Measurements from ENCODE around the gene RPTOR. TPM values are rescaled to one million over a fixed set of nuclear protein-coding genes. Genes with fewer than 3 reads are reported as not detected.

RPTOR gene
- total RNA-seq, 2 experiments from 2014 or later = 48.1 to 87.8 TPM

DNA sequence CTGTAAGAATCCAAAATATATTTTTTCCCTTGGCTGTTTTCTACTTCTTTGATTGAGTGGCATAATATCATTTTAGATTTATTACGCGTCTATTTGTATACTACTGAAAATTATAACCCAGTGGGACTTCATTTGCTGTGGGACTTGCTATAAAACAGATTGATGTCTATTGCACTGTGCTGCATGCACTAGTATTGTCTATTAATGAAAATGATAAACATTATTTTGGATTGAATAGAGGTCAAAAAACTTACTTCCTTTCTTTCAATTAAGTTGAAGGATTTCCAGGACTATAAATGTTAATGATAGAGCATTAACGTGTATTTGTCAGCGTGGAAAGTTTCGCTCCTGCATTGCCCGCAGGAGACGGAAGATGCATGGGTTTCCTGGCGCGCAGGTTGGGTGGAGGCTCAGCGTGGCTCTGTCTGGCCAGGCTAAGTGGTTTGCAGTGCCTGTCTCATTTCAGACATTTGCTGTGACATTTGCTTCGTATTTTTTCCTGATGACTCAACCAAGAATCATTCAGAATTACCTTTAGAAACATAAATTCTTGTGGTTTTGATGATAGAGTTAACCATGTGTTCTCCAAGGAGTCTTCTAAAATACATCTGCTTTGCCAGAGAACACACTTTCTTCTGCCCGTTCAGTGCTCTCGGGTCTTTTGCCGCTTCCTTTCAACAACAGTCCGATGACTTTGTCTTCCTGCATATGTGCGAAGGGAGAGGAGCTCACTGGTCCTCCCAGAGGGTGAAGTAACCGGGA lies 216.7 kb downstream of the RPTOR start:
- no peaks in the 10 kb centered on the region for H4K20me1 ChIP-seq (ENCODE audit: insufficient read depth, low read length)
- H2AFZ ChIP-seq (ENCODE audit: low read length) = no peak overlapping the region; the same call in 1 of the 2 replicates
- TF ChIP-seq, protein P1, sequence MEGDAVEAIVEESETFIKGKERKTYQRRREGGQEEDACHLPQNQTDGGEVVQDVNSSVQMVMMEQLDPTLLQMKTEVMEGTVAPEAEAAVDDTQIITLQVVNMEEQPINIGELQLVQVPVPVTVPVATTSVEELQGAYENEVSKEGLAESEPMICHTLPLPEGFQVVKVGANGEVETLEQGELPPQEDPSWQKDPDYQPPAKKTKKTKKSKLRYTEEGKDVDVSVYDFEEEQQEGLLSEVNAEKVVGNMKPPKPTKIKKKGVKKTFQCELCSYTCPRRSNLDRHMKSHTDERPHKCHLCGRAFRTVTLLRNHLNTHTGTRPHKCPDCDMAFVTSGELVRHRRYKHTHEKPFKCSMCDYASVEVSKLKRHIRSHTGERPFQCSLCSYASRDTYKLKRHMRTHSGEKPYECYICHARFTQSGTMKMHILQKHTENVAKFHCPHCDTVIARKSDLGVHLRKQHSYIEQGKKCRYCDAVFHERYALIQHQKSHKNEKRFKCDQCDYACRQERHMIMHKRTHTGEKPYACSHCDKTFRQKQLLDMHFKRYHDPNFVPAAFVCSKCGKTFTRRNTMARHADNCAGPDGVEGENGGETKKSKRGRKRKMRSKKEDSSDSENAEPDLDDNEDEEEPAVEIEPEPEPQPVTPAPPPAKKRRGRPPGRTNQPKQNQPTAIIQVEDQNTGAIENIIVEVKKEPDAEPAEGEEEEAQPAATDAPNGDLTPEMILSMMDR (conservative IDR thresholded peaks at IDR 0.05; ENCODE audit: low read length) = no peak
- no peak for TF ChIP-seq EZH2phosphoT487 (IDR thresholded peaks at IDR 0.05; ENCODE audit: borderline replicate concordance, low read depth, low read length)
- BruUV-seq (replicated peaks) = no TSS peak
- H3K4me2 ChIP-seq (ENCODE audit: low read length) = peak overlapping the region; percentile 64
- peaks cover 21% of the 10 kb centered on the region; the same call in 1 of the 2 replicates for H3K79me2 ChIP-seq (ENCODE audit: insufficient read depth, low read depth, low read length)
- DNase-seq (ENCODE audit: low spot score) = no peak
- CTCF ChIA-PET (ENCODE audit: unreplicated experiment) = interaction anchor here (0.6 kb wide), 1 partner anchor 144 kb away, joined by 3 read pairs; no protein-coding TSS in a partner anchor
- intact Hi-C loops (cut with micrococcal nuclease; ENCODE audit: unreplicated experiment) = loop anchor here (2.0 kb wide), 1 partner anchor 24 kb away; no protein-coding TSS in a partner anchor
- H3K9me3 ChIP-seq (ENCODE audit: low read length) = no peaks in the 10 kb centered on the region
- no peaks in the 10 kb centered on the region for H3K9me2 ChIP-seq (ENCODE audit: insufficient read depth, low read length)
- POLR2A ChIA-PET = interaction anchor here (0.8 to 1.2 kb wide), 2 partner anchors 16 to 307 kb away, joined by 3 to 4 read pairs; no protein-coding TSS in a partner anchor
- peaks cover 18% of the 10 kb centered on the region; the same call in 1 of the 2 replicates for H3K36me3 ChIP-seq (ENCODE audit: insufficient read depth, low read length)
- H3K27ac ChIP-seq (ENCODE audit: low read depth, low read length, poor library complexity, severe bottlenecking) = peak overlapping the region; percentile 83
- H3K4me1 ChIP-seq (ENCODE audit: insufficient read depth, low read length, poor library complexity, severe bottlenecking) = peaks cover 72% of the 10 kb centered on the region
- H3K4me3 ChIP-seq (ENCODE audit: low read depth, low read length, poor library complexity, severe bottlenecking) = peak overlapping the region; percentile 39

DNA sequence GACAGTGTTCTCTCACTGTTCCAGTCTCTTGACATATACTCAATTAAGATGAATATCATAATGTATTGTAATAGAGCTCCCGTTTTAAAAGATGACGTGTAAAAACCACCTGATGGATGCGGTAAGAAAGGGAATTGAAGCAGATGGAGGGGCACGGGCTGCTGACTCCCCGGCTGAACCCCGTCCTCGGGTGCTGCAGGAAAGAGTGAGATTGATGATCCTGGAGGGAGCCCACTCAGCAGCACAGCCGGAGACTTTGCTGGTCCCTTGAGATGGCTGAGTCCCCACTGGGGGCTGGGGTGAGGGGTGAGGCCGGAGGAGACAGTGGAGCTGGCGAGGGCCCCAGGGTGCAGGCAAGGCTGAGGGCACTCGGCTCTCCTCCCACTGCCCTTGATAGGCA lies 217.4 kb downstream of the RPTOR start:
- no peak for TF ChIP-seq EZH2phosphoT487 (IDR thresholded peaks at IDR 0.05; ENCODE audit: borderline replicate concordance, low read depth, low read length)
- TF ChIP-seq, protein P1 (conservative IDR thresholded peaks at IDR 0.05; ENCODE audit: low read length) = no peak
- Histone ChIP-seq H4K20me1 (ENCODE audit: insufficient read depth, low read length) (no peaks in the 10 kb centered on the region), H2AFZ (ENCODE audit: low read length) (no peak overlapping the region), H3K4me1 (ENCODE audit: insufficient read depth, low read length, poor library complexity, severe bottlenecking) (peaks cover 80% of the 10 kb centered on the region), H3K4me3 (ENCODE audit: low read depth, low read length, poor library complexity, severe bottlenecking) (no peak overlapping the region), H3K9me3 (ENCODE audit: low read length) (no peaks in the 10 kb centered on the region), H3K79me2 (ENCODE audit: insufficient read depth, low read depth, low read length) (peaks cover 21% of the 10 kb centered on the region; the same call in 1 of the 2 replicates), H3K27ac (ENCODE audit: low read depth, low read length, poor library complexity, severe bottlenecking) (peak overlapping the region; percentile 83), H3K4me2 (ENCODE audit: low read length) (peak overlapping the region; percentile 64), H3K9me2 (ENCODE audit: insufficient read depth, low read length) (no peaks in the 10 kb centered on the region), H3K36me3 (ENCODE audit: insufficient read depth, low read length) (peaks cover 15% of the 10 kb centered on the region; the same call in 1 of the 2 replicates)
- no peak for DNase-seq (ENCODE audit: low spot score)
- no TSS peak for BruUV-seq (replicated peaks)
- POLR2A ChIA-PET = interaction anchor here (1.0 to 2.0 kb wide), 2 partner anchors 15 to 25 kb away, joined by 3 to 9 read pairs; no protein-coding TSS in a partner anchor
- CTCF ChIA-PET (ENCODE audit: unreplicated experiment) = no interaction called here
- intact Hi-C loops (cut with micrococcal nuclease; ENCODE audit: unreplicated experiment) = no loop called here

All from OCI-LY7 (cell line).